Limb (tissue), 2 donors: ENCODE results near the gene PLBD1.

Experiments used
- DNase-seq, 2 donors: peaks; one replicate each; pipeline ENCODE4 v3.0.0-alpha.2; 2016; ENCODE audit errors: extremely low spot score in 2 of 2

Gene PLBD1

GRCh38 chr12:14570231-14570630, 2.5 kb upstream of the PLBD1 start:
- no peak for DNase-seq

GRCh38 chr12:14564336-14564959, 3.2 kb downstream of the PLBD1 start:
- DNase-seq = no peak

GRCh38 chr12:14563046-14563445, 4.6 kb downstream of the PLBD1 start:
- DNase-seq = no peak

- DNase-seq = no peak
Observed at GRCh38 chr12:14562279-14562678, 5.4 kb downstream of the PLBD1 start.

GRCh38 chr12:14561677-14562238, 5.9 kb downstream of the PLBD1 start:
- DNase-seq = no peak

- no peak for DNase-seq
Observed at GRCh38 chr12:14560904-14561574, 6.6 kb downstream of the PLBD1 start.

GRCh38 chr12:14558473-14558959, 9.2 kb downstream of the PLBD1 start:
- DNase-seq = no peak

- DNase-seq = no peak
Observed at GRCh38 chr12:14557966-14558365, 9.7 kb downstream of the PLBD1 start.

GRCh38 chr12:14554281-14555007, 13.2 kb downstream of the PLBD1 start:
- peak; percentile 49 to 54 for DNase-seq

- DNase-seq = no peak
Observed at GRCh38 chr12:14548609-14549008, 19.1 kb downstream of the PLBD1 start.

- DNase-seq = no peak
Observed at GRCh38 chr12:14547571-14547970, 20.1 kb downstream of the PLBD1 start.

GRCh38 chr12:14545144-14546124, 22.2 kb downstream of the PLBD1 start:
- no peak for DNase-seq

GRCh38 chr12:14540801-14541462, 26.8 kb downstream of the PLBD1 start:
- DNase-seq = no peak

- no peak for DNase-seq
Observed at GRCh38 chr12:14537088-14537487, 30.6 kb downstream of the PLBD1 start.

- DNase-seq = no peak
Observed at GRCh38 chr12:14532152-14532551, 35.5 kb downstream of the PLBD1 start.

GRCh38 chr12:14525964-14526363, 41.7 kb downstream of the PLBD1 start:
- no peak for DNase-seq

GRCh38 chr12:14521822-14522221, 45.9 kb downstream of the PLBD1 start:
- no peak for DNase-seq

- no peak for DNase-seq
Observed at GRCh38 chr12:14514946-14515345, 52.7 kb downstream of the PLBD1 start.

- peak in 1 of 2 donors; percentile 18 for DNase-seq
Observed at GRCh38 chr12:14514154-14514842, 53.4 kb downstream of the PLBD1 start.

GRCh38 chr12:14510574-14510973, 57.1 kb downstream of the PLBD1 start:
- DNase-seq = no peak
